MM.1S (cell line): ENCODE results near the gene CYS1.
"Not testable (repeated sequence)": the region's sequence is repeated elsewhere in the genome, so short reads cannot be mapped to it uniquely, and the experiment has no call there.

Experiments used
- DNase-seq: peaks from one replicate; pipeline ENCODE4 v3.0.0-alpha.2; 2015
- H2AFZ ChIP-seq: fragments of 300-600 bp; sonication (generic); 2 replicates; pipeline ENCODE4 v1.6.0; 2016; ENCODE audit warnings: antibody characterized with exemption, low read length
- H3F3A ChIP-seq: fragments of 300-600 bp; sonication (generic); 2 replicates; pipeline ENCODE4 v1.6.1; 2016; ENCODE audit warnings: mild to moderate bottlenecking, antibody characterized with exemption, low read length, moderate library complexity, mixed read lengths; ENCODE audit not compliant: insufficient read depth
- H3K27ac ChIP-seq: fragments of 300-600 bp; sonication (generic); 2 replicates; pipeline ENCODE4 v1.5.1; 2016; ENCODE audit warnings: mild to moderate bottlenecking, low read length
- H3K27me3 ChIP-seq: fragments of 300-600 bp; sonication (generic); replicated peaks from 2 replicates; pipeline ENCODE4 v1.6.0; 2016; ENCODE audit warnings: low read length; ENCODE audit not compliant: insufficient read depth
- H3K36me3 ChIP-seq: fragments of 300-600 bp; sonication (generic); replicated peaks from 2 replicates; pipeline ENCODE4 v1.6.1; 2016; ENCODE audit warnings: mild to moderate bottlenecking, low read length, mixed read lengths; ENCODE audit not compliant: insufficient read depth
- H3K4me1 ChIP-seq: fragments of 300-600 bp; sonication (generic); 2 replicates; pipeline ENCODE4 v1.6.1; 2016; ENCODE audit warnings: low read length, mixed read lengths
- H3K4me2 ChIP-seq: fragments of 300-600 bp; sonication (generic); 2 replicates; pipeline ENCODE4 v1.6.0; 2016; ENCODE audit warnings: low read depth, low read length
- H3K4me3 ChIP-seq: fragments of 300-600 bp; sonication (generic); 2 replicates; pipeline ENCODE4 v1.5.1; 2016; ENCODE audit warnings: low read length, mixed read lengths
- H3K79me2 ChIP-seq: fragments of 300-600 bp; sonication (generic); 2 replicates; pipeline ENCODE4 v1.6.1; 2016; ENCODE audit warnings: mixed run types, low read length, mixed read lengths
- H3K9ac ChIP-seq: fragments of 300-600 bp; sonication (generic); 2 replicates; pipeline ENCODE4 v1.6.1; 2016; ENCODE audit warnings: low read length, mixed read lengths
- H3K9me2 ChIP-seq: fragments of 300-600 bp; sonication (generic); replicated peaks from 2 replicates; pipeline ENCODE4 v1.6.1; 2016; ENCODE audit warnings: mild to moderate bottlenecking, low read length, mixed read lengths; ENCODE audit not compliant: insufficient read depth
- H3K9me3 ChIP-seq: fragments of 300-600 bp; sonication (generic); replicated peaks from 2 replicates; pipeline ENCODE4 v1.6.1; 2016; ENCODE audit warnings: mild to moderate bottlenecking, low read length, mixed read lengths; ENCODE audit not compliant: insufficient read depth
- H4K20me1 ChIP-seq: fragments of 300-600 bp; sonication (generic); 2 replicates; pipeline ENCODE4 v1.6.1; 2016; ENCODE audit warnings: mild to moderate bottlenecking, low read length, moderate library complexity, mixed read lengths; ENCODE audit not compliant: insufficient read depth
- CTCF ChIP-seq: fragments of 300-600 bp; sonication (generic); IDR thresholded peaks from 2 replicates; pipeline ENCODE4 v1.5.1; 2016; ENCODE audit warnings: antibody characterized with exemption, low read length, mixed read lengths
- EZH2 ChIP-seq: fragments of 300-600 bp; sonication (generic); optimal IDR thresholded peaks from 2 replicates; pipeline ENCODE3; 2017; ENCODE audit warnings: low read depth, mild to moderate bottlenecking, antibody characterized with exemption, low read length, mixed read lengths
- EZH2phosphoT487 ChIP-seq: fragments of 300-600 bp; sonication (generic); IDR thresholded peaks from 2 replicates; pipeline ENCODE4 v1.6.1; 2018; ENCODE audit warnings: antibody characterized with exemption, low read length

CYS1 gene

GRCh38 chr2:10109311-10109710 is 29.1 kb upstream of the CYS1 start:
- no peaks in the 10 kb centered on the region for H3K9me2 ChIP-seq
- no peak overlapping the region for H3K9ac ChIP-seq
- H3K36me3 ChIP-seq: no peaks in the 10 kb centered on the region
- H3F3A ChIP-seq: no peaks in the 10 kb centered on the region
- no peak overlapping the region for H2AFZ ChIP-seq
- H3K4me2 ChIP-seq: no peak overlapping the region
- no peaks in the 10 kb centered on the region for H3K4me1 ChIP-seq
- no peaks in the 10 kb centered on the region for H4K20me1 ChIP-seq
- no peaks in the 10 kb centered on the region for H3K79me2 ChIP-seq
- H3K4me3 ChIP-seq: no peak overlapping the region
- no peaks in the 10 kb centered on the region for H3K9me3 ChIP-seq
- H3K27ac ChIP-seq: no peak overlapping the region
- no peak for TF ChIP-seq CTCF
- no peak for TF ChIP-seq EZH2phosphoT487
- no peak for TF ChIP-seq EZH2
- no peak for DNase-seq
- no peaks in the 10 kb centered on the region for H3K27me3 ChIP-seq

- H3K4me1 ChIP-seq, H4K20me1 ChIP-seq, H2AFZ ChIP-seq, DNase-seq, H3F3A ChIP-seq, H3K9me3 ChIP-seq, H3K79me2 ChIP-seq, H3K4me2 ChIP-seq, H3K36me3 ChIP-seq, H3K9ac ChIP-seq, H3K4me3 ChIP-seq, H3K9me2 ChIP-seq, H3K27ac ChIP-seq, H3K27me3 ChIP-seq: not testable (repeated sequence)
Observed at GRCh38 chr2:10104906-10105305, 24.7 kb upstream of the CYS1 start.

GRCh38 chr2:10103179-10103578 is 23.0 kb upstream of the CYS1 start:
- H3K4me3 ChIP-seq: no peak overlapping the region
- H3K36me3 ChIP-seq: no peaks in the 10 kb centered on the region
- H3K4me2 ChIP-seq: no peak overlapping the region
- H3K79me2 ChIP-seq: no peaks in the 10 kb centered on the region
- no peak for DNase-seq
- no peak overlapping the region for H3K9ac ChIP-seq
- H3K27ac ChIP-seq: no peak overlapping the region
- H3K27me3 ChIP-seq: no peaks in the 10 kb centered on the region
- H3K4me1 ChIP-seq: no peaks in the 10 kb centered on the region
- no peaks in the 10 kb centered on the region for H3K9me3 ChIP-seq
- no peak overlapping the region for H2AFZ ChIP-seq
- H3K9me2 ChIP-seq: no peaks in the 10 kb centered on the region
- TF ChIP-seq EZH2: no peak
- no peak for TF ChIP-seq CTCF
- no peak for TF ChIP-seq EZH2phosphoT487
- H3F3A ChIP-seq: no peaks in the 10 kb centered on the region
- no peaks in the 10 kb centered on the region for H4K20me1 ChIP-seq

- Histone ChIP-seq H3K4me3 (no peak overlapping the region), H3K4me1 (peaks cover 8% of the 10 kb centered on the region; the same call in 1 of the 2 replicates), H3K9me2 (no peaks in the 10 kb centered on the region), H3K36me3 (no peaks in the 10 kb centered on the region), H4K20me1 (no peaks in the 10 kb centered on the region), H3K4me2 (no peak overlapping the region), H3K9ac (no peak overlapping the region), H3K79me2 (no peaks in the 10 kb centered on the region), H3F3A (no peaks in the 10 kb centered on the region), H3K9me3 (no peaks in the 10 kb centered on the region), H3K27me3 (no peaks in the 10 kb centered on the region), H2AFZ (no peak overlapping the region), H3K27ac (no peak overlapping the region)
- no peak for DNase-seq
- TF ChIP-seq EZH2phosphoT487: no peak
- no peak for TF ChIP-seq CTCF
- no peak for TF ChIP-seq EZH2
Observed at GRCh38 chr2:10101491-10101890, 21.3 kb upstream of the CYS1 start.
